Dendritic cell treated with granulocyte-macrophage colony-stimulating factor and Interleukin-4, amounts not matched to agents 40 ng/mL and 50 ng/mL, for 4 days (primary cell): ENCODE results near the gene NGRN.
"Not testable (repeated sequence)": the region's sequence is repeated elsewhere in the genome, so short reads cannot be mapped to it uniquely, and the experiment has no call there.

Experiments
- H3K27ac Mint-ChIP-seq: one replicate; pipeline ENCODE4 v1.8.0; 2022; ENCODE audit warnings: mild to moderate bottlenecking, mixed read lengths
- H3K27me3 Mint-ChIP-seq: one replicate; pipeline ENCODE4 v1.8.0; 2022; ENCODE audit warnings: mild to moderate bottlenecking, mixed read lengths
- H3K36me3 Mint-ChIP-seq: one replicate; pipeline ENCODE4 v1.8.0; 2022; ENCODE audit warnings: low read depth, mixed read lengths
- H3K4me1 Mint-ChIP-seq: one replicate; pipeline ENCODE4 v1.8.0; 2022; ENCODE audit warnings: low read depth, mixed read lengths
- H3K4me3 Mint-ChIP-seq: one replicate; pipeline ENCODE4 v1.8.0; 2022; ENCODE audit warnings: mild to moderate bottlenecking, moderate library complexity, mixed read lengths
- H3K9me3 Mint-ChIP-seq: one replicate; pipeline ENCODE4 v1.8.0; 2022; ENCODE audit warnings: mixed read lengths
- intact Hi-C: fragments of 100-400 bp; cut with micrococcal nuclease; formaldehyde crosslinking; loops from one replicate; pipeline ENCODE4 v1.15.0; 2022

The NGRN gene

GRCh38 chr15:90249203-90249863 lies 16.1 kb upstream of the NGRN start, which contains the start of gene TTLL13:
TSS of gene TTLL13 (plus strand) at chr15:90249556. CDS start at chr15:90250631, 1,075 bp downstream.
- Mint-ChIP-seq H3K27me3 (peaks cover 12% of the 10 kb centered on the region), H3K4me1 (peaks cover 20% of the 10 kb centered on the region), H3K27ac (peak within 1 kb of the TSS; percentile 47), H3K9me3 (no peaks in the 10 kb centered on the region), H3K4me3 (peak within 1 kb of the TSS; percentile 77), H3K36me3 (no peaks in the 10 kb centered on the region)
- intact Hi-C loops, result loop anchor here (1.0 to 2.0 kb wide), 2 partner anchors 15 kb away; partner anchors contain the start of genes GDPGP1 and NGRN

DNA sequence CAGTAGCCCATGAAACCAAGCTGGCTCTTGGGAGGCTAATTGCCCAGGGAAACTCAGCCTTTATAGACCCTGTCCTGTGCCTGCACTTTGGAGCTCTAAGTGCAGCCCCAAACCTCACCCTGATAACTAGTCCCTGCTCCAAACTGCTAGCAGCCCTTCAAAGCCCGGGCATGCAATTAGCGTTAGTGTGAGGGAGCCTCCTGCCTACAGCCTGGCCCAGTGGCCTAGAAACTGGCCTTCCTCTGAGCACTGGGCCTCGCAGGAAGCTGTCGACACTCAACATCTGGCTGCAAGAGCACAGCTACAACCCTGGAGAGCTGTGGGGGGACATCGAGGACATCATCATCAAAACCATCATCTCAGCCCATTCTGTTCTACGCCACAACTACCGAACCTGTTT lies 7.7 kb upstream of the NGRN start:
- H3K27ac Mint-ChIP-seq, result no peak overlapping the region
- no peaks in the 10 kb centered on the region for H3K9me3 Mint-ChIP-seq
- intact Hi-C loops, result no loop called here
- peaks cover 6% of the 10 kb centered on the region for H3K27me3 Mint-ChIP-seq
- peaks cover 7% of the 10 kb centered on the region for H3K4me1 Mint-ChIP-seq
- H3K36me3 Mint-ChIP-seq, result no peaks in the 10 kb centered on the region
- no peak overlapping the region for H3K4me3 Mint-ChIP-seq

DNA sequence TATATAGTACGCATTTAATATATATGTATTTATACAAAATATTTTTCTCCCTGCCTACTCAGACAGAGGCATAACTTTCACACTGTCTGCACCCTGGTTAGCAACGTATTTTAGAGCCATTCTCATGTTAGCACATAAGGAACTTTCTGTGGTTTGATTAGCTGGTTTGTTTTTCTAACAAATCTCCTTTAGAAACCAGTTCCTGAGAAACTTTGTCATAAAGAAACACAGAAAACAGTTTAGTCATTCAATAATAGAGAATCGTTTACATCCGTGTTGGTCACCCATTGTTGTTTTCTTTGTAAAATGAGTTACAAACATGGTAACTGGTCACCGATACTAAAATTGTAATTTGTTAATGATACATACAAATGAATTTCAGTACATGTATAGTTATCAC lies 5.9 kb upstream of the NGRN start:
- no peaks in the 10 kb centered on the region for H3K9me3 Mint-ChIP-seq
- H3K4me3 Mint-ChIP-seq, result no peak overlapping the region
- H3K4me1 Mint-ChIP-seq, result peaks cover 12% of the 10 kb centered on the region
- H3K36me3 Mint-ChIP-seq, result no peaks in the 10 kb centered on the region
- intact Hi-C loops, result no loop called here
- H3K27me3 Mint-ChIP-seq, result peaks cover 6% of the 10 kb centered on the region
- no peak overlapping the region for H3K27ac Mint-ChIP-seq

DNA sequence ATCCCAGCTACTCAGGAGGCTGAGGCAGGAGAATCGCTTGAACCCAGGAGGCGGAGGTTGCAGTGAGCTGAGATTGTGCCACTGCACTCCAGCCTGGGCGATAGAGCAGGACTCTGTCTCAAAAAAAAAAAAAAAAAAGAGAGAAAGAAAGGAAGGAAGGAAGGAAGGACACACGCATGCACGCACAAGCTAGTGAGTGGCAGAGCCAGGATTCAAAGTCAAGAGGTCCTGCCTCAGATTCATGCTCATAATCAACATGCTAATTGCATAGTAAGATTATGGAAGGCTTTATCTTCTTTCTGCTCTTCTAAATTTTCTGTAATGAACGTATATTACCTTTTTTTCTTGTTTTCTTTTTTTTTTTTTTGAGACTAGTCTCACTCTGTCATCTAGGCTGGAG lies 4.7 kb upstream of the NGRN start:
- H3K36me3 Mint-ChIP-seq, intact Hi-C loops, H3K27ac Mint-ChIP-seq, H3K9me3 Mint-ChIP-seq, H3K27me3 Mint-ChIP-seq, H3K4me3 Mint-ChIP-seq: not testable (repeated sequence)
- peaks cover 19% of the 10 kb centered on the region for H3K4me1 Mint-ChIP-seq

DNA sequence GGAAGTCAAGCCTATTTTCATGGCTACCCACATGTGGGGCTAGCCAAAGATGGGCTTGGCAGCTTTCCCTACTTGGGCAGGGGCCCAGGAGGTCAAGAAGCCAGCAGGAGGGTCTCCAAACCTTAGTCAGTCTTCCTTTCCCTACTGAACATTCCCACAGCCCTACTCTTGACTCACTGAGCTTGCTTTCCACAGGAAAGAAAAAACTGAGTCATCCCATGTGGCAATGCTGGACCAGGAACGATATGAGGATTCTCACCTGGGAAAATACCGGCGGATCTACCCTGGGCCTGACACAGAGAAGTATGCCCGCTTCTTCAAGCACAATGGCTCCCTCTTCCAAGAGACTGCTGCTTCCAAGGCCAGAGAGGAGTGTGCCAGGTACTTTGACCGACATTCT lies 3.7 kb upstream of the NGRN start:
- no peak overlapping the region for H3K4me3 Mint-ChIP-seq
- intact Hi-C loops, result no loop called here
- H3K27me3 Mint-ChIP-seq, result no peaks in the 10 kb centered on the region
- H3K36me3 Mint-ChIP-seq, result peaks cover 15% of the 10 kb centered on the region
- peaks cover 20% of the 10 kb centered on the region for H3K4me1 Mint-ChIP-seq
- no peaks in the 10 kb centered on the region for H3K9me3 Mint-ChIP-seq
- H3K27ac Mint-ChIP-seq, result no peak overlapping the region

DNA sequence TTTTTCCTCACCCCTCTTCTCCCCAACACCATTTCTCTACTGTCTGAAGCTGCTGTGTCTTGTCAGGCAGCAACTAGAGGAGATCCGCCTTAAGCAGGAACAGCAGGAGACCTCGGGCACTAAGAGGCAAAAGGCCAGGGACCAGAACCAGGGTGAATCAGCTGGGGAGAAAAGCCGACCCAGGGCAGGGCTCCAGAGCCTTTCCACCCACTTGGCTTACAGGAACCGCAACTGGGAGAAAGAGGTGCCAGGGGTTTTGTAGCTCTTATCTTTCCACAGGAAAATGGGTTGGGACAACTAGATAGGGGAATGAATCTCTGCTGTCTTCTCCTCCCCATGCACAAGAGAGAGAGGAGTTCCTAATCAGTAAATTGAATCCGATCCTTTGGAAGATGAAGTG lies 3.0 kb upstream of the NGRN start:
- intact Hi-C loops, result no loop called here
- H3K4me1 Mint-ChIP-seq, result peaks cover 26% of the 10 kb centered on the region
- no peak overlapping the region for H3K27ac Mint-ChIP-seq
- H3K36me3 Mint-ChIP-seq, result peaks cover 20% of the 10 kb centered on the region
- no peaks in the 10 kb centered on the region for H3K27me3 Mint-ChIP-seq
- H3K4me3 Mint-ChIP-seq, result no peak overlapping the region
- no peaks in the 10 kb centered on the region for H3K9me3 Mint-ChIP-seq

GRCh38 chr15:90264671-90265070 lies 801 bp upstream of the NGRN start:
- peak overlapping the region; percentile 97 for H3K27ac Mint-ChIP-seq
- peaks cover 44% of the 10 kb centered on the region for H3K4me1 Mint-ChIP-seq
- H3K4me3 Mint-ChIP-seq, result peak overlapping the region; percentile 94
- peaks cover 41% of the 10 kb centered on the region for H3K36me3 Mint-ChIP-seq
- H3K9me3 Mint-ChIP-seq, result no peaks in the 10 kb centered on the region
- no peaks in the 10 kb centered on the region for H3K27me3 Mint-ChIP-seq
- intact Hi-C loops, result loop anchor here (2.0 kb wide), 2 partner anchors 16 to 30 kb away; partner anchors contain the start of genes GDPGP1 and TTLL13

GRCh38 chr15:90266061-90266431 lies 574 bp downstream of the NGRN start:
- H3K36me3 Mint-ChIP-seq, result peaks cover 55% of the 10 kb centered on the region
- H3K27me3 Mint-ChIP-seq, result no peaks in the 10 kb centered on the region
- intact Hi-C loops, result no loop called here
- H3K27ac Mint-ChIP-seq, result peak overlapping the region; percentile 97
- H3K4me3 Mint-ChIP-seq, result peak overlapping the region; percentile 94
- peaks cover 54% of the 10 kb centered on the region for H3K4me1 Mint-ChIP-seq
- no peaks in the 10 kb centered on the region for H3K9me3 Mint-ChIP-seq

GRCh38 chr15:90266485-90266884 lies 1.0 kb downstream of the NGRN start:
- Mint-ChIP-seq H3K27ac (peak overlapping the region; percentile 97), H3K4me1 (peaks cover 58% of the 10 kb centered on the region), H3K9me3 (no peaks in the 10 kb centered on the region), H3K27me3 (no peaks in the 10 kb centered on the region), H3K36me3 (peaks cover 59% of the 10 kb centered on the region), H3K4me3 (peak overlapping the region; percentile 94)
- intact Hi-C loops, result no loop called here

DNA sequence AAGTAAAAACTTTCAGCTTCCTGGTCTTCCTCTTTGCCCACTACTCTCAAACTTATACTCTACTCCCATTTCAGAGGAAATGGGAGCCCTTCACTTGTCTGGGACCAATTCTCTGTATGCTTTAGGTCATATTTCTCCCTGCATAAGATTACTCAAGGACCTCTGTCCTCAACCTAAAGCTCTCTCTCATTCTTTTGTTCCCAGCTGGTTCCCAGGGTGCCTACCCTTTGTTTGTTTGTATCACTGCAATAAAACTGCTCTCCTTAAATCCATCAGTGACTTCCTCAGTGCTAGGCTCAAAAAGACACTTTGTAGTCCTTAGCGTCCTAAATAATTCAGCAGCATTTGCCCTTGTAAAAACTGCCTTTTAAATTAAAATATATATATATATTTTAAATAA lies 2.9 kb downstream of the NGRN start:
- Mint-ChIP-seq H3K4me3 (no peak overlapping the region), H3K27me3 (no peaks in the 10 kb centered on the region), H3K27ac (no peak overlapping the region), H3K9me3 (no peaks in the 10 kb centered on the region), H3K4me1 (peaks cover 58% of the 10 kb centered on the region), H3K36me3 (peaks cover 74% of the 10 kb centered on the region)
- intact Hi-C loops, result no loop called here

DNA sequence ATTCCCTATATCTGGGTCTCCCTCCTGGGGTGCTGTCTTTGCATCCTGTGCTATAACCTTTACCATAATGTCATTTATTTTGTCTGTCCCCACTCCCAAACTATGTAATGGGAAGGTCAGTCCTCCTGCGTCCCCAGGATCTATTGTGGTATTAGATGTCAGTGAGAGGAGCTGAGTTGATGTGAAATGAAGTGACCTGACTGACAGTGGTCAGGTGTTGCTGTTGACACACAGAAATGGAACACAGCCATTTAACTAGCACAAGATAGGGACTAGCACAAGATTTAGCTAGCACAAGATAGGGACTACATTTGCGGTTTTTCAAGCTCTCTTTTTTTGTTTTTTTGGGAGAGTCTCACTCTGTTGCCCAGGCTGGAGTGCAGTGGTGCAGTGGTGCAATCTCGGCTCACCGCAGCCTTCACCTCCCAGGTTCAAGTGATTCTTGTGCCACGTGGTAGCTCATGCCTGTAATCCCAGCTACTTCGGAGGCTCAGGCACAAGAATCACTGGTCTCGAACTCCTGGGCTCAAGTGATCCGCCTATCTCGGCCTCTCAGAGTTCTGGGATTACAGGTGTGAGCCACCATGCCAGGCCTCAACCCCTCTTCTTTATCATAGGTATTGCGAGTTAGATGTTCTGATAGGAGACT lies 5.2 kb downstream of the NGRN start:
- intact Hi-C loops, result no loop called here
- Mint-ChIP-seq H3K27me3 (no peaks in the 10 kb centered on the region), H3K36me3 (peaks cover 90% of the 10 kb centered on the region), H3K4me1 (peaks cover 46% of the 10 kb centered on the region), H3K4me3 (no peak overlapping the region), H3K27ac (no peak overlapping the region), H3K9me3 (no peaks in the 10 kb centered on the region)

GRCh38 chr15:90271459-90272166 lies 6.1 kb downstream of the NGRN start:
- H3K27ac Mint-ChIP-seq, result no peak overlapping the region
- H3K4me3 Mint-ChIP-seq, result no peak overlapping the region
- no peaks in the 10 kb centered on the region for H3K9me3 Mint-ChIP-seq
- H3K4me1 Mint-ChIP-seq, result peaks cover 46% of the 10 kb centered on the region
- intact Hi-C loops, result no loop called here
- no peaks in the 10 kb centered on the region for H3K27me3 Mint-ChIP-seq
- peaks cover 88% of the 10 kb centered on the region for H3K36me3 Mint-ChIP-seq

- intact Hi-C loops, H3K4me1 Mint-ChIP-seq, H3K27me3 Mint-ChIP-seq, H3K27ac Mint-ChIP-seq, H3K4me3 Mint-ChIP-seq, H3K9me3 Mint-ChIP-seq: not testable (repeated sequence)
- peaks cover 28% of the 10 kb centered on the region for H3K36me3 Mint-ChIP-seq
Observed at GRCh38 chr15:90278467-90278866, 13.0 kb downstream of the NGRN start.

- H3K27ac Mint-ChIP-seq, H3K36me3 Mint-ChIP-seq, intact Hi-C loops, H3K4me1 Mint-ChIP-seq, H3K9me3 Mint-ChIP-seq, H3K27me3 Mint-ChIP-seq, H3K4me3 Mint-ChIP-seq: not testable (repeated sequence)
Observed at GRCh38 chr15:90280743-90281142, 15.3 kb downstream of the NGRN start.
